GM18519 (cell line): Measurements from ENCODE around the gene NDUFAF2.
"Not testable (repeated sequence)": the region's sequence is repeated elsewhere in the genome, so short reads cannot be mapped to it uniquely, and the experiment has no call there.

ENCODE experiments used
- ATAC-seq: cut with Tn5 transposase; IDR thresholded peaks from one replicate; pipeline ENCODE4 v1.9.1; 2021; ENCODE audit warnings: mild to moderate bottlenecking, moderate library complexity; ENCODE audit not compliant: unreplicated experiment, low FRiP score

Gene NDUFAF2, protein sequence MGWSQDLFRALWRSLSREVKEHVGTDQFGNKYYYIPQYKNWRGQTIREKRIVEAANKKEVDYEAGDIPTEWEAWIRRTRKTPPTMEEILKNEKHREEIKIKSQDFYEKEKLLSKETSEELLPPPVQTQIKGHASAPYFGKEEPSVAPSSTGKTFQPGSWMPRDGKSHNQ

DNA sequence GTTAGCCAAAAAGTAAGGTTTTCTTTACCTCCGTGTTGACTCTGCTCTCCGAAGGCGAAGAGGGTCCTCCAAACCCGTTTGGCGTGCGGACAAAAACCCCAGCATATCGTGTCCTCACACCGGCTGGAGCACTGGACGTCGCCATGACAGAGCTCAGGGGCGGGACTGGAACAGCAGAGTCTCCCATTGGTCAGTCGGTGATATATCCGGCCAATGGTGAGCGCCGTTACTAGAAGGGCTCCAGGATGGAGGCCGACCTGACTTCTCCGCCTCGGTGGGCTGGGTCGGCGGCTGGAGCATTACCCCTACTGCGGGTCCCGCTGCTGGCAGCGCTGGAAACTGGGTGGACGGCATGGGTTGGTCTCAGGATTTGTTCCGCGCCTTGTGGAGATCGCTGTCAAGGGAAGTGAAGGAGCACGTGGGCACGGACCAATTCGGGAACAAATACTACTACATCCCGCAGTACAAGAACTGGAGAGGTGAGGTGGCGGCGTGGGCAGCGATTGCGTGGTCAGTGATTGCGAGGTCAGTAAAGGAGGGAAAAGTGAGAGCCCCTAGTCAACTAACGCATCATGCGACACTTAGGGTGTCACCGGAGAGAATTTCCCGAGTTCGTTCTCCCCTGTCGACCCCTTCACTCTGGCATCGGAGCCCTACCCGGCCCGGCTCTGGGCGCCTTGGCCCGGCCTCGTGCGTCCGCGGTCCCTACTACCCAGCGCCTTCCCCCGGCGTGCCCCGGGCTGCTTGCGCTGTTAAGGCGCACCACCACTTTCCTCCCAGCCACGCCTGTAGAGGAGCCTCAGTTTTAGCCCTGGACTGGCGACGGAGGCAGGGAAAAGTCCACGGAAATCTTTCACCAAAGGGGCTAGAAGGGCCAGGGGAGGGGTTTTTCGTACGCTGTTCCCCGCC lies at the start of gene NDUFAF2, which contains the start of gene ERCC8:
Gene NDUFAF2, plus strand, starts transcription at position 302 of the 909 bp plus-strand sequence. Its CDS starts 51 bp downstream, at position 353.
Gene ERCC8, minus strand, starts transcription at position 167 of the 909 bp plus-strand sequence. Its CDS starts 62 bp downstream, at position 105.
- peak; percentile 98 for ATAC-seq

DNA sequence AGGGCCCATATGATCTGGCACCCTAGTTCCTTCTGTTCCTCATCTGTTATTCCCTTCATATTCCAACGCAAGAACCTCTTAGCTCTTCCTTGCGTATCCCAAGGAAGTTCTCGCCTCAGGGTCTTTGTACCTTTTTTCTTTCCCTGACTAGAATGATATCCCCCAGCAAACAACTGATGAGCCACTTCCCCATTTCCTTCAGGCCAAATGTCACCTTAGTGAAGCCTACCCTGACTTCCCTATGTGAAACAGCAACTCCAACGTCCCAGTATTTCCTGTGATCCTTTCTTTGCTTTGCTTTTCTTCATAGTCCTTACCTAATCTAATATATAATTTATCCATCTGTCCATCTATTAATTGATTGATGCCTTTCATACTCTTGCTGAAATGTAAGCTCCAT lies 48.0 kb upstream of the NDUFAF2 start:
- ATAC-seq = no peak

DNA sequence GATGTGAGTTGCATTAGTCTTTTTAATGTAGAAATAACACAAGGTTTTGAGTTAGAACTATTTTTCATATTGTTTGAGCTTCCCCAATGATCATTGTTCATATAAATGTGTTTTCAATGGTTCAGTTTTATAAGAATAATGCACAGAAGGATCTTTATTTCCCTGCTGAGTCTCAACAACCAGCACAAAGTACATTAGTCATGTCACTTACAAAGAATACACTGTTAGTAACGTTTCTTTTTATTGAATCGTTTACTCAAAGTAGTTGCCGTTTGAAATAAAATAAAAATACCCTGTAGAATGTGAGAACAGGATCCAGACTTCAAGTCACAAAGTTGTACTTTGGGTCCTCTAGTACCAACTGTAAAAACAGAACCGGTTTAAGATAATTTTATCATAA lies 41.6 kb upstream of the NDUFAF2 start:
- no peak for ATAC-seq

DNA sequence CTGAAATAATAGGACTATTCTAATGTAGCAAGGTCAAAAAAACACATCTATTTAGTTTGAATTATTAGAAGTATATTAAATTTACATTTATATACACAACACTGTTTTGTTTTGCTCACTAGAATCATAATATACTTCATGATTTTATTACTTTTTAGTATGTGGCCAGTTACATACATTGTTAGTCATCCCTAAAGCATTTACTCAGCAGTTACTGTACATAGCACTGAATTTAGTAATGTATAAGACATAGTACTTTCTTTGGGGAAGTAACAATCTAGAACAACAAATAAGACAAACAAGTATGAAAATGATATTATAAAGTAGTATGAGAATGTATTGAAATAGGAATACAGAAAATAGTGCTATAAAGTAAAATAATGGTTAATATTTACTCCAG lies 28.4 kb upstream of the NDUFAF2 start:
- no peak for ATAC-seq

DNA sequence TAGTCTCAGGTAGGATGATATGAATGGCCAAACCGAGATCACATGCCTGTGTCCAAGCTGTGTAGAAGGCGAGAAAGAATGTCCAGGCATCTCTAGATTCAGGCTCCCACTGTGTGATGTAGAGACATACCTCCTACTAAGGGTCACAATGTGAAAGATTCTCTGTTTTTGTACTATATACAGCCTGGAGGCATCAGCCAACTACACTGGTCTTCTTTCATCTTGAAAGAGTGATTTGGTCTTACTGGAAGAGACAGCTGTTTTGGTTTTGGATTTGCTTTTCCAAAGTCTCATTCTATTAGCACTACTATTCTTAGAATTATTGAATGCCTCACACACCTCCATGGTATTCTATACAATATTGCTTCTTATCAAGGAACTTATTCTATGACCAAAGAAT lies 26.5 kb upstream of the NDUFAF2 start:
- no peak for ATAC-seq

DNA sequence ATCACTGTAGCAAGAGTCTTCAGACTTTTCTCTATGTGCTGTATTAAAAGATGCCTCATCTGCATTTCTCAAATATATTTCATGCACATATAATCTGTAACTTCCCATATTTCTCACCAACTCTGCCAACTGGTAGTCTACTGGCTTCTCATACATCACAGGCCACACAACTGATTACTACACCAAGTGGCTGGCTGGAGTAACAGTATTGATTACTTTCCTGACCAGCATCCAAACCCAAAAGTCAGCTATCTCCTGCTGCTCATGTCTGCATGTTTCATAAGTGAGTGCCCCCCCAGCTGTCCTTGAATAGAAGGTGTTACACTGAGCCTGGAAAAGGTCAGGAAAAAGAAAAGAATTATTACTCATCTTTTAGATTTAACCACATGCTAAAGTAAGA lies 17.6 kb upstream of the NDUFAF2 start:
- no peak for ATAC-seq

DNA sequence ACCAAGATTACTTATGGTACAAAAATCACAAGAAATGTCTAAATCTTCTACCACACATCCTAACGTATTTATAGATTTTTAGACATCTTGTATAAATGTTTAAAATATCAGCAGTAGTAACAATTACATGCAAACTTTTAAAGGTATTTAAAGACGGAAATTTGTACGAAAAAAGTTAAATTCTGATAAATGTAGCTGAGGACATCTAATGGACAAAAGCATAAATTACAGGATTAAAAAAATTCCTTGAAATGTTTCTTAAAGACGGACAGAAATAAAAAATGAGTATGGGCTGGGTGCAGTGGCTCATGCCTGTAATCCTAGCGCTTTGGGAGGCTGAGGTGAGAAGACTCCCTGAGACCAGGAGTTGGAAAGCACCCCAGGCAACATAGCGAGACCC lies 16.0 kb upstream of the NDUFAF2 start:
- ATAC-seq = no peak

DNA sequence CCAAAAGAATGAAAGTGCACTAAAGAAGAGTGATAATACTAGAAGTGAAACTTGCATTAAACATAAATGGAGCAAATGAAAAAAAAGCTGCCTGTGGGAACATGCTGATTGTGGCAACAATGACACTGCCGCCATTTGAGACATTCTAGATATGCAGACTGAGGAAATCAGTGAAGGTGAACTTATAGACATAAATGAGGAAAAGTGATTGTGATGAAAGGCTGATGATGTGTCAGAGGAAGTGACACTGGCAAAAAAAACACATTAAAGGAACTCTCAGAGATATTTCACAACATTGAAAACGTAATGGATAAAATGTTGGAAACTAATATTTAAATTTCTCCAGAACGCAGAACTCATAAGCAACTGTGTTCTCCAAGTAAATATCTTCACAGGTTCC lies 1.4 kb upstream of the NDUFAF2 start:
- no peak for ATAC-seq

DNA sequence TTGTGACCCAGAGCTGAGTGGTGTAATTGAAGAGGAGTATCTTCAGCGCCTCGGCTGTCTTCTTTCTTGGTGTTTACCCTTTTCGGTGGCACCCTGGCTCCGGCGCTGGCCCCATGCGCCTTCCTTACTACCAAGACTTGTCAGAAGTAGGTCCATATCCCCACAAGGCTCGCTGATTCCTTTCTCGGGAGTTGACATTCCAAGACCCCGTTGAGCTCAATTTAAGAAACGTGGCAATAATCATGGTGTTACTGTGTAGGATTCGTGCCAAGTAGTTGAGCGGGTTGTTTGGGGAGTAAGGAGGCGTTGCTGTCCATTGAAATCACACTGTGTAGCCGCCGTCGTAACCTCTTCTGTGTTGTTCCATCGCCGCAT lies 795 bp downstream of the NDUFAF2 start:
- ATAC-seq = peak; percentile 11

DNA sequence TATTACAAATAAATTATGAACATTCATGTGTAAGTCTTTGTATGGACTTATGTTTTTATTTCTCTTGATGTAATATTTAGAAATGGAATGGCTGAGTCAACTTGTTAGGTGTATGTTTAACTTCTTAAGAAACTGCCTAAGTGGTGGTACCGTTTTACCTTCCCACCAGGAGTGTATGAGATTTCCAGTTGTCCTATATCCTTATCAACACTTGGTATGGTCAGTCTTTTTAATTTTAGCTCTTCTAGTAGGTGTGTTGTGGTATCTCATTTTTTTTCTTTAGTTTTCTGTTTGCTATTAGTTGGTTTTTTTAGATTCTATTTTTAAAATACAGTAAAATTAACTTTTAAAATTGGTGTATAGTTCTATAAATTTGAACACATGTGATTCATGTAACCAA lies 3.7 kb downstream of the NDUFAF2 start:
- ATAC-seq = no peak

DNA sequence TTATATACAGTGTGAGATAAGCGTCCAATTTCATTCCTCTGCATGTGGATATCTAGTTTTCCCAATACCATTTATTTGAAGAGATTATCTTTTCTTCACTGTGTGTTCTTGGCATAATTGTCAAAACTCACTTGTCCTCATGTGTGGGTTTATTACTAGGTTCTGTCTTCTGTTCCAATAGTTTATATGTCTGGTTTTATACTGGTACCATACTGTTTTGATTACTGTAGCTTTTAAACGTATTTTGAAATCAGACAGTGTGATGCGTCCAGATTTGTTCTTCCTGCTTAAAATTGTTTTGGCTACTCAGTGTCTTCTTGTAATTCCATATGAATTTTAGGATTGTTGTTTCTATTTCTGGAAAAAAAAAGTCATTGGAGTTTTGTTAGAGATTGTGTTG lies 10.2 kb downstream of the NDUFAF2 start:
- ATAC-seq = no peak

DNA sequence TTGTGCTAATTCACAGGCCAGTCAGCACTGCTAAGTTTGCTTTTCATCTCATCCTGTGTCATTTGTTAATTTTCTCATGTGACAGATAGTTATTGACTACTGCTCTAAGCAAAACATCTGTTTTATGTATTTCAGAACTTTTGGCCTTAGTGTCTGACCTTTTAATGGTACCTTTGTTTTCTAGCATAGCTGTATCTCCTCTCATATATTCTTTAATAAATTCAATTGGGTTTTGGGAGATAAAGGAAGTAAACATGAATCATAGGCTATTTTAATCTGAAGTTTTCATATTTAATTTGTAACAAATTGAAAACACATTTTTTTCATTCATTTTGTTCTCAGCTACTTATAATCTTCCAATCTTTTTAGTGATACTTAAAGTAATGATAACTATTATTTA lies 13.1 kb downstream of the NDUFAF2 start:
- no peak for ATAC-seq

DNA sequence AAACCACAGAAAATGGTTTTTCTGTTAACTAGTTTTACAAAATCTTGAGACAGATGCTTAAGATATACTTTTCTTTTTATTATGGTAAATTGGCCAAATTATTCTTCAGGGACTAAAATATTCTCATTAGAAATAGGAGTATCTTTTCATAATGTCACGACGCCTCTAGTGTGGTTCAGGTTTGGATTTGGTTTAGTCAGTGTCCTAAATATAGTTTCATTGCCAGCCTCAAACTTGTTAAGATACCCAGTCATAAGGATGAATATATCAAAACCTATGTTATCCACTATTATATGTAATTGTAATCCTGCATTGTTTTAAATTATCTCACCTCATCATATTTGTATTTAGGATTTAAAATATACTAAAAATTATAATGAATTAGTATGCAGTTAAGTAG lies 13.7 kb downstream of the NDUFAF2 start:
- ATAC-seq = no peak

DNA sequence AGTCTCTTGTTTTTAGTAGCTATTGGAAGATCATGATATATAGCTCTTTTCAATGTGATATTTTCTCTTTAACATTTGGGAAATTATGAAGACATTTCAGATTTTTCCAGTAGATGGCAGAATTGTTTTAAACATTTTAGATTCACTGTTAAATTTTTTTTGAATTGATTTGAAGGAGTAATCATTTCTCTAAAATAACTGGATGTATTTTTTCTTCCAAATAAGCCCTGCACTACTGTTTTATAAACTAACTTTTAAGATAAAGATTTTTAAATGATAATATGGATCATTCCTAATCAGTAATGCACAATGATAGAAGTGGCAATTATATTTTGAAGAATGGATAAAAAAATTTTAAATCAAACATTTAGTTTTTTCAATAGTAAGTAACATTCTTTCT lies 14.2 kb downstream of the NDUFAF2 start:
- ATAC-seq = no peak

DNA sequence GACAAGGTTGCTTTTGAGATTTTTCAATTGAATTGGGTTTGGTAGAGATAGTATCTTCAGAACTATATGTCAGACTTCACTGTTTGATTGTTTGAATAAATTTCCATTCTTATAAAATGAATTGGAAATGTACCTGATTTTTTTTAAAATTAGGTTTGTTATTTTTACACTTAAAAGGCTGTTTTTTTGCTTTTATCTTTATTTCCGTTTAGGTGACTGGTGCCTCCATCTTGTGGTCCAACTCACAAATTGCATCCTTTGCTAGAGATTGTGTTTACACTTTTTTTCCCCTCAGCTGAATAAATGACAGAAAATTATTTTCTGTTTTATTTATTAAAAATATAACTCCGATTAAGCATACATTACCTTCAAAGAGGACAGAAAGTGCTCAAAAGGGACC lies 15.6 kb downstream of the NDUFAF2 start:
- no peak for ATAC-seq

DNA sequence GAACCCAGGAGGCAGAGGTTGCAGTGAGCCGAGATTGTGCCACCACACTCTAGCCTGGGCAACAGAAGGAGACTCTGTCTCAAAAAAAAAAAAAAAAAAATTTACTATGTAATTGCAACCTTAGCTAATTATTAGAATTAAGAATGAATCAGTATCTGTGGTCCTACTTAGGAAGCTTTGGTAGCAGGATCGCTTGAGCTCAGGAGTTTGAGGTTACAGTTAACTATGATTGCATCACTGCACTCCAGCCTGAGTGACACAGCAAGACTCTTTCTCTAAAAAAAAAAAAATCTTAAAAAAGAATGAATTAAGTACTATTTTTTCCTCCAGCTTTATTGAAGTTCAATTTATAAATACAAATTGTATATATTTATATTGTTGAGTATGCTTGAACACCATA lies 16.7 kb downstream of the NDUFAF2 start:
- no peak for ATAC-seq

DNA sequence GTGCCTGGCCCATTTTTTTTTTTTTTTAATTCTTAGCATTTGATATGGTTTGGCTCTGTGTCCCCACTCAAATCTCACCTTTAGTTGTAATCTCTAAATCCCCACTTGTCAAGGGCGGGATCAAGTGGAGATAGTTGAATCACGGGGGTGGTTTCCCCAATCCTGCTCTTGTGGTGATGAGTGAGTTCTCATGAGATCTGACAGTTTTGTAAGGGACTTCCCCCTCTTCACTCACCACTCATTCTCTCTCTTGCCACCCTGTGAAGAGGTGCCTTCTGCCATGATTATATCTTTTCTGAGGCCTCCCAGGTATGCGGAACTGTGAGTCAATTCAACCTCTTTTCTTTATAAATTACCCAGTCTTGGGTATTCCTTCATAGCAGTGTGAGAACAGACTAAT lies 27.2 kb downstream of the NDUFAF2 start:
- no peak for ATAC-seq

DNA sequence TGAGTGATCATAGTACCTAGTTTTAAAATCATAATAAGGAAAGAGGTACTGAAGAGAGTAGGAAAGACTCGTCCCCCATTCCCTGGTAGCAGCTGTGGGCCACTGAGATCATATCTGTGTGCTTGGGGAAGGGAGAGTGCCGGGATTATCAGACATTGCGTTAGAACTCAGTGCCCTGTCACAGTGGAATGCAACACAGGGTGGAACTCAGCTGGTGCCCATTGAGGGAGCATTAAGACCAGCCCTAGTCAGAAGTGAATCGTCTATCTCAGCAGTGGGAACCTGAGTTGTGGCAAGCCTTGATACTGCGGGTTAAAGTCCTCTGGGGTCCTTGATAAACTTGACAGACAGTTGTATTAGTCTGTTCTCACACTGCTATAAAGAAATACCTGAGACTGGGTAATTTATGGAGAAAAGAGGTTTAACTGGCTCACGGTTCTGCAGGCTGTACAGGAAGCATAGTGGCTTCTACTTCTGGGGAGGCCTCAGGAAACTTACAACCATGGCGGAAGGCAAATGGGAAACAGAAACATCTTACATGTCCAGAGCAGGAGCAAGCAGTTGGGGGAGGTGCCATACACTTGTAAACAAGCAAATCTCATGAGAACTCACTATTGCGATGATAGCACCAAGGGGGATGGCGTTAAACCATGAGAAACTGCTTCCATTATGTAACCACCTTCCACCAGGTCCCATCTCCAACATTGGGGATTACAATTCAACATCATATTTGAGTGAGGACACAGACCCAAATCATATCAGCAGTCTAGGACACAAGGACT lies 33.1 kb downstream of the NDUFAF2 start:
- no peak for ATAC-seq

DNA sequence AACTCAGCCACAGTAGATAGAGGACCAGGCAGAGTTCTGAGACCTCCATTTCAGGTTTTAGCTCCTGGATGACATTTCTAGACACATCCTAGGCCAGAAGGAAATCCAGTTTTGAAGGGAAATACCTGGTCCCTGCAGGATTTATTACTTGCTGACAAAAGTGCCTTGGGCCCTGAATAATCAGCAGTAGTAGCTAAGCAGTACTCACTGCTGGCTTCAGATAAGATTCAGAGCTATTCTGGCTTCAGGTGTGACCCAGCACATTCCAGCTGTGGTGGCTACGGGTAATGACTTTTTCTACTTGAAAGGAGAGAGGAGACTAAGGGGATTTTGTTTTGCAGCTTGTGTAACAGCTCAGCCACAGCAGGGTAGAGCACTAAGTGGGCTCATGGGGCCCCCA lies 34.0 kb downstream of the NDUFAF2 start:
- no peak for ATAC-seq

DNA sequence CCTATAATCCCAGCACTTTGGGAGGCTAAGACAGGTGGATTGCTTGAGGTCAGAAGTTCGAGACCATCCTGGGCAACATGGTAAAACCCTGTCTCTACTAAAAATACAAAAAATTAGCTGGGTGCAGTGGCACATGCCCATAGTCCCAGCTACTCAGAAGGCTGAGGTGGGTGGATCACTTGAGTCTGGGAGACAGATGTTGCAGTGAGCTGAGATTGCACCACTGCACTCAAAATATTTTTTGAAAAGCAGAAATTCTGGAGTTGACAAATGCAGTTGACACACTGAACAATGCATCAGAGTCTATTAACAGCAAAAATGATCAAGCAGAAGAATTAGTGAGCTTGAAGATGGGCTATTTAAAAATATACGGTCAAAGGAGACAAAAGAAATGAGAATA lies 35.5 kb downstream of the NDUFAF2 start:
- ATAC-seq = no peak

DNA sequence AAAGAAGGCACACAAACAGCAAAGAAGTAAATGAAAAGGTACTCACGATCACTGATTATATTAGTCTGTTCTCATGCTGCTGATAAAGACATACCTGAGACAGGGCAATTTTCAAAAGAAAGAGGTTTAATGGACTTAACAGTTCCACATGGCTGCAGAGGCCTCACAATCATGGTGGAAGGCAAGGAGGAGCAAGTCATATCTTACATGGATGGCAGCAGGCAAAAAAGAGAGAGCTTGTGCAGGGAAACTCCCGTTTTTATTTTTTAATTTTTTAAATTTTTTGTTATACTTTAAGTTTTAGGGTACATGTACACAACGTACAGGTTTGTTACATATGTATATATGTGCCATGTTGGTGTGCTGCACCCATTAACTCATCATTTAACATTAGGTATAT lies 37.1 kb downstream of the NDUFAF2 start:
- ATAC-seq = not testable (repeated sequence)
